ENCODE measurements around the gene RAPGEF1. TPM values are rescaled to one million over a fixed set of nuclear protein-coding genes. Genes with fewer than 3 reads are reported as not detected.

The RAPGEF1 gene
- total and polyA plus RNA-seq, 2 of the 13 experiments (the other 11 are each of a cell fraction or from before 2014, with no cell fraction given) = 21.2 to 38.9 TPM

- POLR2A ChIA-PET = interaction anchor here (0.7 to 1.2 kb wide), 4 partner anchors 23 to 103 kb away, joined by 3 to 4 read pairs (median 4); no protein-coding TSS in a partner anchor
- in situ Hi-C loops (cut with HindIII; ENCODE audit: extremely low pct_ligation_motif_present, low pct_unique_long_range_greater_than_20kb) = no loop called here
- BruUV-seq (replicated peaks) = no TSS peak
- TF ChIP-seq FOSL2 (CRISPR knock-in tag; IDR thresholded peaks at IDR 0.05) (no peak), SRSF9 (IDR thresholded peaks at IDR 0.05; ENCODE audit: borderline replicate concordance, insufficient read depth, low read depth, low read length, poor library complexity, severe bottlenecking) (no peak), KMT2B (CRISPR knock-in tag; IDR thresholded peaks at IDR 0.05) (no peak), ZNF460 (CRISPR knock-in tag; IDR thresholded peaks at IDR 0.05; ENCODE audit: borderline replicate concordance) (no peak), ZNF709 (CRISPR knock-in tag; IDR thresholded peaks at IDR 0.05) (no peak), HNRNPH1 (optimal IDR thresholded peaks at IDR 0.05; ENCODE audit: low read depth, low read length) (no peak), ZNF30 (CRISPR knock-in tag; IDR thresholded peaks at IDR 0.05) (no peak), ZSCAN21 (CRISPR knock-in tag; IDR thresholded peaks at IDR 0.05; ENCODE audit: borderline replicate concordance) (no peak), IRF1 (CRISPR knock-in tag; IDR thresholded peaks at IDR 0.05; ENCODE audit: low read depth) (no peak), ZNF354B (CRISPR knock-in tag; IDR thresholded peaks at IDR 0.05) (no peak), ZBED4 (CRISPR knock-in tag; IDR thresholded peaks at IDR 0.05; ENCODE audit: borderline replicate concordance) (no peak), ZNF512B (CRISPR knock-in tag; IDR thresholded peaks at IDR 0.05; ENCODE audit: borderline replicate concordance) (no peak), GPBP1L1 (CRISPR knock-in tag; IDR thresholded peaks at IDR 0.05) (no peak)
Observed at GRCh38 chr9:131635892-131636291, 104.0 kb downstream of the RAPGEF1 start.

More at GRCh38 chr9:131635892-131636291, 104.0 kb downstream of the RAPGEF1 start:
- peaks cover 13 to 26% of the 10 kb centered on the region in 2 experiments; a peak in 4 of 5 replicates for H3K36me3 ChIP-seq (replicated peaks in 1 of 2; ENCODE audit: control insufficient read depth in 1 of 2, insufficient read depth in 2 of 2, low read length in 2 of 2)
- no peaks in the 10 kb centered on the region for H4K20me1 ChIP-seq (ENCODE audit: insufficient read depth, low read length)
- H2AFZ ChIP-seq (ENCODE audit: low read length) = no peak overlapping the region
- peaks cover 16% of the 10 kb centered on the region for H3K4me1 ChIP-seq (ENCODE audit: insufficient read depth, low read length)
- DNase-seq (ENCODE audit: low spot score) = no peak
- H3K4me3 ChIP-seq (replicated peaks in 1 of 3; ENCODE audit: insufficient read depth in 1 of 3, low read depth in 2 of 3, low read length in 3 of 3) = no peak overlapping the region
- H3K27me3 ChIP-seq (ENCODE audit: control insufficient read depth in 1 of 2, insufficient read depth in 2 of 2, low read length in 2 of 2) = no peaks in the 10 kb centered on the region
- ATAC-seq = no peak
- H3K9me3 ChIP-seq (ENCODE audit: low read length) = no peaks in the 10 kb centered on the region
- H3K79me2 ChIP-seq (ENCODE audit: insufficient read depth, low read length) = no peaks in the 10 kb centered on the region
- intact Hi-C loops (cut with micrococcal nuclease; ENCODE audit: unreplicated experiment) = loop anchor here (1.0 kb wide), 1 partner anchor 99 kb away; no protein-coding TSS in a partner anchor
- H3K4me2 ChIP-seq (ENCODE audit: low read depth, low read length) = no peak overlapping the region
- no peak for FAIRE-seq
- WGBS (ENCODE audit: low lambda C conversion rate) = 89% methylated on average over 5 of the region's 5 CpGs
- CTCF ChIA-PET (ENCODE audit: low intra/inter-chr PET ratio, low total read pairs) = interaction anchor here (0.6 to 1.4 kb wide), 4 partner anchors 96 to 106 kb away, joined by 3 to 5 read pairs (median 4); partner anchors contain the start of gene RAPGEF1
- no peak overlapping the region for H3K27ac ChIP-seq (ENCODE audit: extremely low read length, insufficient read depth, low read length)
- no peak overlapping the region for H3K9ac ChIP-seq (ENCODE audit: insufficient read depth, low read depth, low read length)
